ENCODE data around the gene ZBTB5. TPM values are rescaled to one million over a fixed set of nuclear protein-coding genes. Genes with fewer than 3 reads are reported as not detected.
"Not testable (repeated sequence)": the region's sequence is repeated elsewhere in the genome, so short reads cannot be mapped to it uniquely, and the experiment has no call there.

ZBTB5 gene, protein sequence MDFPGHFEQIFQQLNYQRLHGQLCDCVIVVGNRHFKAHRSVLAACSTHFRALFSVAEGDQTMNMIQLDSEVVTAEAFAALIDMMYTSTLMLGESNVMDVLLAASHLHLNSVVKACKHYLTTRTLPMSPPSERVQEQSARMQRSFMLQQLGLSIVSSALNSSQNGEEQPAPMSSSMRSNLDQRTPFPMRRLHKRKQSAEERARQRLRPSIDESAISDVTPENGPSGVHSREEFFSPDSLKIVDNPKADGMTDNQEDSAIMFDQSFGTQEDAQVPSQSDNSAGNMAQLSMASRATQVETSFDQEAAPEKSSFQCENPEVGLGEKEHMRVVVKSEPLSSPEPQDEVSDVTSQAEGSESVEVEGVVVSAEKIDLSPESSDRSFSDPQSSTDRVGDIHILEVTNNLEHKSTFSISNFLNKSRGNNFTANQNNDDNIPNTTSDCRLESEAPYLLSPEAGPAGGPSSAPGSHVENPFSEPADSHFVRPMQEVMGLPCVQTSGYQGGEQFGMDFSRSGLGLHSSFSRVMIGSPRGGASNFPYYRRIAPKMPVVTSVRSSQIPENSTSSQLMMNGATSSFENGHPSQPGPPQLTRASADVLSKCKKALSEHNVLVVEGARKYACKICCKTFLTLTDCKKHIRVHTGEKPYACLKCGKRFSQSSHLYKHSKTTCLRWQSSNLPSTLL
- total RNA-seq: 1 to 10 TPM; 5.2 to 6.0 (median 5.3) TPM
- polyA plus RNA-seq: 1 to 10 TPM; 2.5 to 5.3 (median 3.0) TPM
- long read RNA-seq, donor 1, partial matches to known transcripts: 0 of 2 reads
- long read RNA-seq, donor 1, other reads (novel, unspliced or antisense): 2 of 2 reads
- long read RNA-seq, donor 2, partial matches to known transcripts: 1 of 3 reads
- long read RNA-seq, donor 2, other reads (novel, unspliced or antisense): 2 of 3 reads

- H3K9me3 ChIP-seq: no peaks in the 10 kb centered on the region
- intact Hi-C loops (cut with DNase I): loop anchor here (5.0 to 10.0 kb wide), 2 partner anchors 43 to 319 kb away; partner anchors contain the start of genes EXOSC3 (in 1 of the 2) and GRHPR (in 1 of the 2)
- peaks cover 19% of the 10 kb centered on the region for H3K4me1 ChIP-seq
- WGBS, 3 donors: 0 to 1% (median 0%) methylated on average over 49 to 52 of the region's 52 CpGs
- no peaks in the 10 kb centered on the region for H3K27me3 ChIP-seq (ENCODE audit: insufficient read depth in 3 of 3, low read length in 2 of 3)
- ATAC-seq (peak; percentile 89 to 92 (median 90)), DNase-seq (peak; percentile 99)
- H3K27ac ChIP-seq: peak within 1 kb of the TSS; percentile 99
- TF ChIP-seq CTCF (IDR thresholded peaks at IDR 0.05): no peak
- peak within 1 kb of the TSS; percentile 96 for H3K4me3 ChIP-seq
- H3K36me3 ChIP-seq (ENCODE audit: insufficient read depth in 1 of 2, low read depth in 1 of 2): no peaks in the 10 kb centered on the region
These were observed at the start of gene ZBTB5 for GRCh38 chr9:37465249-37466036. ZBTB5 (minus strand) TSS chr9:37465450; CDS start chr9:37442551, 22,899 bp downstream.

DNA sequence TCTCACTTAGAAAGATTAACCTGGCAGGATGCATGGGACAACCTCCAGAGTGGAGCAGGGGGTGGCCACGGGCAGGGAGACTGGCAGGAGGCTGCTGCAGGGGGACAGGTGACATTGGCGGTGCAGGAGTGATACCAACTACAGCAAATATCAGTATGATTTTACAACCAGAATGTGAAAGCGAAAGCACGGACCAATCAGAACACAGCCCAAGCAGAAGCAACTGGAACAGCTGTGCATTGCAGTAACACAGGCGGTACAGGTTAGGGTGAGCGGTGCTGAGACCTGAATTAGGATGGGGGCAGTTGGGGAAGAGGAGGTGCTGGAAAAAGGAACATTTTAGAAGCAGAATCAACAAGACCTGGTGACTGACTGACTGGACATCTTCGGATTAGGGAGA is 49.7 kb upstream of the ZBTB5 start:
- TF ChIP-seq CTCF (IDR thresholded peaks at IDR 0.05): no peak
- 93 to 96% (median 94%) methylated on average over 7 of the region's 7 CpGs for WGBS, 3 donors
- no peak for ATAC-seq
- no peak overlapping the region for H3K27ac ChIP-seq
- intact Hi-C loops (cut with DNase I): no loop called here
- H3K36me3 ChIP-seq (ENCODE audit: insufficient read depth in 1 of 2, low read depth in 1 of 2): peaks cover 0 to 96% of the 10 kb centered on the region in 2 donors
- no peak overlapping the region for H3K4me3 ChIP-seq
- DNase-seq: no peak
- no peaks in the 10 kb centered on the region for H3K27me3 ChIP-seq (ENCODE audit: insufficient read depth in 3 of 3, low read length in 2 of 3)
- H3K9me3 ChIP-seq: no peaks in the 10 kb centered on the region
- no peaks in the 10 kb centered on the region for H3K4me1 ChIP-seq

DNA sequence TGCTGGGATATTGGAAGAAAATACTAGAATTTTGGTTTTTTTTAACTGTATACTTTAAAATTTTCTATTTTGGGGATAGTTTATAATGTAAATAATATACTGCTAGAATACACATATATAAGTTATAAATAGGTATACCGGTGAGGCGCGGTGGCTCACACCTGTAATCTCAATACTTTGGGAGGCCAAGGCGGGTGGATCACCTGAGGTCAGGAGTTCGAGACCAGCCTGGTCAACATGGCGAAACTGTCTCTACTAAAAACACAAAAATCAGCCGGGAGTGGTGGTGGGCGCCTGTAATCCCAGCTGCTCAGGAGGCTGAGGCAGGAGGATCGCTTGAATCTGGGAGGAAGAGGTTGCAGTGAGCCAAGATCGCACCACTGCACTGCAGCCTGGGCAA is 49.2 kb upstream of the ZBTB5 start:
- H3K4me1 ChIP-seq; H3K27ac ChIP-seq; intact Hi-C loops (cut with DNase I); H3K4me3 ChIP-seq; DNase-seq; ATAC-seq; H3K9me3 ChIP-seq; H3K27me3 ChIP-seq (ENCODE audit: insufficient read depth in 3 of 3, low read length in 2 of 3): not testable (repeated sequence)
- 97 to 99% (median 99%) methylated on average over 10 of the region's 10 CpGs for WGBS, 3 donors
- peaks cover 0 to 96% of the 10 kb centered on the region in 2 donors for H3K36me3 ChIP-seq (ENCODE audit: insufficient read depth in 1 of 2, low read depth in 1 of 2)

DNA sequence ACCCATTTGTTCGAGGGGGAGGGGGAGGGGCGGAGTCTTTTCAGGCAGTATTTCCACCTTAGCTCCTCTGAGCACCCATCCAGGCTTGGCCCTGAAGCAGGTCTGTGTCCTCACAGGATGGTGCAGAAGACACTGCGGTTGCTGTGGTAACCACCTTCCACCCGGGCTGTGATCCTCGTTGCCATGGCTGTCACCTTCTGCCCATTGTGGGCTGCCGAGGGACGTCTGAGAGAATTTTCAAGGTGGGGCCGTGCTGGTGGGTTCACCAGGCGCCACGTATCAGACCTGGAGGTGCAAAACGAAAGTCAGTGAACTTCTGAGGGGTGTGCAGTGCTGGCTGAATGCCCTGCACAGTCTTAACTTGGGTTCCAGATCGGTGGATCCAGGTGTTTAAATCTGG is 47.2 kb upstream of the ZBTB5 start:
- no peaks in the 10 kb centered on the region for H3K27me3 ChIP-seq (ENCODE audit: insufficient read depth in 3 of 3, low read length in 2 of 3)
- WGBS, 3 donors: 72 to 83% (median 75%) methylated on average over 12 of the region's 12 CpGs
- intact Hi-C loops (cut with DNase I): no loop called here
- H3K27ac ChIP-seq: no peak overlapping the region
- H3K4me3 ChIP-seq: no peak overlapping the region
- no peaks in the 10 kb centered on the region for H3K9me3 ChIP-seq
- ATAC-seq (no peak), DNase-seq (no peak)
- H3K4me1 ChIP-seq: no peaks in the 10 kb centered on the region
- H3K36me3 ChIP-seq (ENCODE audit: insufficient read depth in 1 of 2, low read depth in 1 of 2): peaks cover 0 to 96% of the 10 kb centered on the region in 2 donors
- no peak for TF ChIP-seq CTCF (IDR thresholded peaks at IDR 0.05)
